HL-60 (cell line): ENCODE measurements around the gene NDUFS1.

Source experiments
- DNase-seq, 2 experiments: peaks; one replicate each; pipeline ENCODE4 v3.0.0-alpha.2; 2010 to 2020; ENCODE audit warnings: low read depth in 1 of 2, low spot score in 1 of 2
- H3K27ac ChIP-seq: fragments of 250-450 bp; sonication (Bioruptor Pico); replicated peaks from 2 replicates; pipeline ENCODE4 v1.5.1; 2020; ENCODE audit warnings: mild to moderate bottlenecking, moderate library complexity
- H3K27me3 ChIP-seq: fragments of 250-450 bp; sonication (Bioruptor Pico); 2 replicates; pipeline ENCODE4 v1.5.1; 2021; ENCODE audit warnings: mild to moderate bottlenecking, moderate library complexity; ENCODE audit not compliant: insufficient read depth, poor library complexity, severe bottlenecking
- H3K4me3 ChIP-seq: replicated peaks from 2 replicates; pipeline ENCODE4 v1.5.1; 2011; ENCODE audit warnings: mild to moderate bottlenecking, control low read depth, low read length; ENCODE audit not compliant: insufficient read depth
- GABPA ChIP-seq: IDR thresholded peaks from 2 replicates; pipeline ENCODE4 v1.6.1; 2012; ENCODE audit warnings: low read depth
- POLR2AphosphoS5 ChIP-seq: IDR thresholded peaks from 2 replicates; pipeline ENCODE4 v1.6.1; 2012; ENCODE audit warnings: low read depth
- SPI1 ChIP-seq: IDR thresholded peaks from 2 replicates; pipeline ENCODE4 v1.6.1; 2012; ENCODE audit warnings: low read depth, mild to moderate bottlenecking, borderline replicate concordance
- TF ChIP-seq, protein P1 (sequence below): IDR thresholded peaks from one replicate; pipeline ENCODE4 v1.5.1; 2011; ENCODE audit warnings: low read length, control low read depth, inconsistent platforms; ENCODE audit not compliant: insufficient read depth
- TF ChIP-seq, protein P2 (sequence below): IDR thresholded peaks from 2 replicates; pipeline ENCODE4 v1.6.1; 2012; ENCODE audit warnings: low read depth; ENCODE audit not compliant: insufficient replicate concordance

Gene NDUFS1

DNA sequence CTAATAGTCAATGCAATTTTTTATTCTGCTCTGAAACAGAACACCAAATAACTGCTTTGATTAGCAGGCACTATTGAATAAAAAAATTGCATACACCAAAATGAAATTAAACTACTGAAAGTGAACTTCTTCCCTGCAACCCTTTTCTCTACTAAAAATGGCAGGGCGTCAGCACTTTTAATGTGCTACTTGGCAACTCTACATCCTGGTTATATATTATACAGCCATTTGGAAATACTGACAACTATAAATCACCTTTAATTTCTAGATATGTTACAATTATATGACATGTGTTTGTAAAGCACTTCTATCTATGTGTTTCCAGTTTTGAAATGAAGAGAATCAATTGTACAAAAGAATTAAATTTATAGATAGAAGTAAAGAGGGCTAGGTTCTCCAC lies 9.9 kb downstream of the NDUFS1 start:
- no peak for DNase-seq
- TF ChIP-seq SPI1, result no peak
- no peak for TF ChIP-seq POLR2AphosphoS5
- TF ChIP-seq, protein P1, sequence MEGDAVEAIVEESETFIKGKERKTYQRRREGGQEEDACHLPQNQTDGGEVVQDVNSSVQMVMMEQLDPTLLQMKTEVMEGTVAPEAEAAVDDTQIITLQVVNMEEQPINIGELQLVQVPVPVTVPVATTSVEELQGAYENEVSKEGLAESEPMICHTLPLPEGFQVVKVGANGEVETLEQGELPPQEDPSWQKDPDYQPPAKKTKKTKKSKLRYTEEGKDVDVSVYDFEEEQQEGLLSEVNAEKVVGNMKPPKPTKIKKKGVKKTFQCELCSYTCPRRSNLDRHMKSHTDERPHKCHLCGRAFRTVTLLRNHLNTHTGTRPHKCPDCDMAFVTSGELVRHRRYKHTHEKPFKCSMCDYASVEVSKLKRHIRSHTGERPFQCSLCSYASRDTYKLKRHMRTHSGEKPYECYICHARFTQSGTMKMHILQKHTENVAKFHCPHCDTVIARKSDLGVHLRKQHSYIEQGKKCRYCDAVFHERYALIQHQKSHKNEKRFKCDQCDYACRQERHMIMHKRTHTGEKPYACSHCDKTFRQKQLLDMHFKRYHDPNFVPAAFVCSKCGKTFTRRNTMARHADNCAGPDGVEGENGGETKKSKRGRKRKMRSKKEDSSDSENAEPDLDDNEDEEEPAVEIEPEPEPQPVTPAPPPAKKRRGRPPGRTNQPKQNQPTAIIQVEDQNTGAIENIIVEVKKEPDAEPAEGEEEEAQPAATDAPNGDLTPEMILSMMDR, result no peak
- TF ChIP-seq, protein P2, sequence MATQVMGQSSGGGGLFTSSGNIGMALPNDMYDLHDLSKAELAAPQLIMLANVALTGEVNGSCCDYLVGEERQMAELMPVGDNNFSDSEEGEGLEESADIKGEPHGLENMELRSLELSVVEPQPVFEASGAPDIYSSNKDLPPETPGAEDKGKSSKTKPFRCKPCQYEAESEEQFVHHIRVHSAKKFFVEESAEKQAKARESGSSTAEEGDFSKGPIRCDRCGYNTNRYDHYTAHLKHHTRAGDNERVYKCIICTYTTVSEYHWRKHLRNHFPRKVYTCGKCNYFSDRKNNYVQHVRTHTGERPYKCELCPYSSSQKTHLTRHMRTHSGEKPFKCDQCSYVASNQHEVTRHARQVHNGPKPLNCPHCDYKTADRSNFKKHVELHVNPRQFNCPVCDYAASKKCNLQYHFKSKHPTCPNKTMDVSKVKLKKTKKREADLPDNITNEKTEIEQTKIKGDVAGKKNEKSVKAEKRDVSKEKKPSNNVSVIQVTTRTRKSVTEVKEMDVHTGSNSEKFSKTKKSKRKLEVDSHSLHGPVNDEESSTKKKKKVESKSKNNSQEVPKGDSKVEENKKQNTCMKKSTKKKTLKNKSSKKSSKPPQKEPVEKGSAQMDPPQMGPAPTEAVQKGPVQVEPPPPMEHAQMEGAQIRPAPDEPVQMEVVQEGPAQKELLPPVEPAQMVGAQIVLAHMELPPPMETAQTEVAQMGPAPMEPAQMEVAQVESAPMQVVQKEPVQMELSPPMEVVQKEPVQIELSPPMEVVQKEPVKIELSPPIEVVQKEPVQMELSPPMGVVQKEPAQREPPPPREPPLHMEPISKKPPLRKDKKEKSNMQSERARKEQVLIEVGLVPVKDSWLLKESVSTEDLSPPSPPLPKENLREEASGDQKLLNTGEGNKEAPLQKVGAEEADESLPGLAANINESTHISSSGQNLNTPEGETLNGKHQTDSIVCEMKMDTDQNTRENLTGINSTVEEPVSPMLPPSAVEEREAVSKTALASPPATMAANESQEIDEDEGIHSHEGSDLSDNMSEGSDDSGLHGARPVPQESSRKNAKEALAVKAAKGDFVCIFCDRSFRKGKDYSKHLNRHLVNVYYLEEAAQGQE, result no peak
- TF ChIP-seq GABPA, result no peak
- H3K27ac ChIP-seq, result no peak overlapping the region
- no peak overlapping the region for H3K4me3 ChIP-seq
- no peaks in the 10 kb centered on the region for H3K27me3 ChIP-seq

DNA sequence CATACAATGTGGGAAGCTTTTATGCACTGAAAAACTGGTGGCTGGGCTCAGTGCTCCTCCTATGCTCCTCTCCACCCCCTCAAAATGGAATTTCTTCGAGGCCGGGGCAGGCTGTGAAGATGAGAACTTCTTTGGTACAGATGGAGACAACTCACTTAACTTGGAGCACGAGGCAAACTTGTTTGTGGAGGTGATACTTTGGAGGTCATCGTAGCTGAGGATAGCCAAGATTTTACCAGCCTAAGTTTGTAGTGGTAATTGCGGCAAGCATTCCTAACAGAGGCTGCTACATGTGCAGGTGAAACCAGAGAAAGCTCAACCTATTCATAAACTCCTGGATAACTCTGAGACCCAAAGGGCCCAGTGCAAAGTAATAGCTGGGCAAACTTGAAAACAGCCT lies 13.6 kb downstream of the NDUFS1 start:
- H3K27ac ChIP-seq, result no peak overlapping the region
- no peak overlapping the region for H3K4me3 ChIP-seq
- TF ChIP-seq POLR2AphosphoS5 (no peak), GABPA (no peak), SPI1 (no peak)
- TF ChIP-seq, protein P2, result no peak
- TF ChIP-seq, protein P1, result no peak
- no peak for DNase-seq
- no peaks in the 10 kb centered on the region for H3K27me3 ChIP-seq

DNA sequence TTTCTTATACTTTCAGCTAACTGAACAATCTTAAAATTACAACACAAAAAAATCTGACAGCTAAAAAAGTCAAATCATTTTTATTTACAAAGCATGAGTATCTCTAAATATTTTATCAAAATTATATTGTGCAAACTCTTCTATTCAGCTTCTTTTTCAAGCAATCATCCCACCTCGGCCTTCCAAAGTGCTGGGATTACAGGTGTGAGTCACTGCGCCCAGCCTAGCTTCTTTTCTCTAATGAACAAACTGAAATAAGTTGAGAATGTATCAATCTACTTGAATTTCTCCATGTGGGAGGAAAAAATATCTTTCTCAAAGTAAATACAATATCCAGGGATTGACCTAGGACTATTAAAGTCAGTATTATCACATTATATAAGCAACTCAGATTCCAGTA lies 14.9 kb downstream of the NDUFS1 start:
- no peak overlapping the region for H3K4me3 ChIP-seq
- TF ChIP-seq GABPA (no peak), SPI1 (no peak), POLR2AphosphoS5 (no peak)
- TF ChIP-seq, protein P2, result no peak
- TF ChIP-seq, protein P1, result no peak
- no peak overlapping the region for H3K27ac ChIP-seq
- no peaks in the 10 kb centered on the region for H3K27me3 ChIP-seq
- no peak for DNase-seq
